VCaP (cell line): ENCODE measurements around the gene CEP250.

Experiments used
- H3K27ac ChIP-seq: fragments of 450-650 bp; 2 replicates; pipeline ENCODE4 v1.5.1; 2017
- TF ChIP-seq, protein P1 (sequence below): fragments of 450-650 bp; conservative IDR thresholded peaks from 2 replicates; pipeline ENCODE4 v1.5.1; 2017; ENCODE audit warnings: mild to moderate bottlenecking, moderate library complexity

CEP250 gene, protein sequence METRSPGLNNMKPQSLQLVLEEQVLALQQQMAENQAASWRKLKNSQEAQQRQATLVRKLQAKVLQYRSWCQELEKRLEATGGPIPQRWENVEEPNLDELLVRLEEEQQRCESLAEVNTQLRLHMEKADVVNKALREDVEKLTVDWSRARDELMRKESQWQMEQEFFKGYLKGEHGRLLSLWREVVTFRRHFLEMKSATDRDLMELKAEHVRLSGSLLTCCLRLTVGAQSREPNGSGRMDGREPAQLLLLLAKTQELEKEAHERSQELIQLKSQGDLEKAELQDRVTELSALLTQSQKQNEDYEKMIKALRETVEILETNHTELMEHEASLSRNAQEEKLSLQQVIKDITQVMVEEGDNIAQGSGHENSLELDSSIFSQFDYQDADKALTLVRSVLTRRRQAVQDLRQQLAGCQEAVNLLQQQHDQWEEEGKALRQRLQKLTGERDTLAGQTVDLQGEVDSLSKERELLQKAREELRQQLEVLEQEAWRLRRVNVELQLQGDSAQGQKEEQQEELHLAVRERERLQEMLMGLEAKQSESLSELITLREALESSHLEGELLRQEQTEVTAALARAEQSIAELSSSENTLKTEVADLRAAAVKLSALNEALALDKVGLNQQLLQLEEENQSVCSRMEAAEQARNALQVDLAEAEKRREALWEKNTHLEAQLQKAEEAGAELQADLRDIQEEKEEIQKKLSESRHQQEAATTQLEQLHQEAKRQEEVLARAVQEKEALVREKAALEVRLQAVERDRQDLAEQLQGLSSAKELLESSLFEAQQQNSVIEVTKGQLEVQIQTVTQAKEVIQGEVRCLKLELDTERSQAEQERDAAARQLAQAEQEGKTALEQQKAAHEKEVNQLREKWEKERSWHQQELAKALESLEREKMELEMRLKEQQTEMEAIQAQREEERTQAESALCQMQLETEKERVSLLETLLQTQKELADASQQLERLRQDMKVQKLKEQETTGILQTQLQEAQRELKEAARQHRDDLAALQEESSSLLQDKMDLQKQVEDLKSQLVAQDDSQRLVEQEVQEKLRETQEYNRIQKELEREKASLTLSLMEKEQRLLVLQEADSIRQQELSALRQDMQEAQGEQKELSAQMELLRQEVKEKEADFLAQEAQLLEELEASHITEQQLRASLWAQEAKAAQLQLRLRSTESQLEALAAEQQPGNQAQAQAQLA (N-terminal part only)

DNA sequence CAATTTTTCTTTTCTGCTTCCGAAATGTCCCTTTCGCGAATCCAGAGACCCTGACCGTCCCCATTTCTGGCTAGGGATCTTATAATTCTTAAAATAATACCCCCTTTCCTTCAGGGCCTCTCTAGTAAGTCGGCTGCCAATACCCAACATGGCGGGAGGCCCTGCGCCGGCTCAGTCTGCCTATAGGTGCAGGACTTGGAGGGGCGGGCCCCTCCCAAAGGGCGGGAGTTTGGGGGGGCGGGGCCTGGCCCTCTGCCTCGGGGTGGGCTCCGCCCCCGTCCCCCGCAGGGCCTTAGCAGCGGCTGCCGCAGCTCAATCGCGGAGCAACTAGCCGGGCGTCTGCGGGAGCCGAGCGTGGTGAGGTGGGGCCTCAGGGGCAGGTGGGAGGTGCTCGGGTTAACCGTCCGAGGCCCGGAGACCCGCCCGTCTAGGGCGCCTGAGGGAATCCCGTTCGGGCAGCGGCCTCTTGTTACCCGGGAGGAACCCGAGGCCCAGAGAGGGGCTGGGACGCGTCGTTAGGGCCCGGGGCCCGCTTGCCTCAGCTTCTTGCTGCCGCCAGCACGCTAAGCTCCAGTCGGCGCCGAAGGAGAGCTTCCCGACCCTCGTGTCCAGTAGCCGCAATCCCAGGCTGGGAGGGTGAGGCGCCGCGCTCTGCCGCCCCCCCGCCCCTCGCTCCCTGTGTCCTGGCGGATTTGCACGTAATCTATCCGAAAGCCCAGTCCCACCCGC, at the start of gene CEP250:
CEP250 (plus strand) TSS at position 718 of the 729 bp plus-strand sequence. CDS start 6,770 bp downstream, outside the sequence.
- TF ChIP-seq, protein P1, sequence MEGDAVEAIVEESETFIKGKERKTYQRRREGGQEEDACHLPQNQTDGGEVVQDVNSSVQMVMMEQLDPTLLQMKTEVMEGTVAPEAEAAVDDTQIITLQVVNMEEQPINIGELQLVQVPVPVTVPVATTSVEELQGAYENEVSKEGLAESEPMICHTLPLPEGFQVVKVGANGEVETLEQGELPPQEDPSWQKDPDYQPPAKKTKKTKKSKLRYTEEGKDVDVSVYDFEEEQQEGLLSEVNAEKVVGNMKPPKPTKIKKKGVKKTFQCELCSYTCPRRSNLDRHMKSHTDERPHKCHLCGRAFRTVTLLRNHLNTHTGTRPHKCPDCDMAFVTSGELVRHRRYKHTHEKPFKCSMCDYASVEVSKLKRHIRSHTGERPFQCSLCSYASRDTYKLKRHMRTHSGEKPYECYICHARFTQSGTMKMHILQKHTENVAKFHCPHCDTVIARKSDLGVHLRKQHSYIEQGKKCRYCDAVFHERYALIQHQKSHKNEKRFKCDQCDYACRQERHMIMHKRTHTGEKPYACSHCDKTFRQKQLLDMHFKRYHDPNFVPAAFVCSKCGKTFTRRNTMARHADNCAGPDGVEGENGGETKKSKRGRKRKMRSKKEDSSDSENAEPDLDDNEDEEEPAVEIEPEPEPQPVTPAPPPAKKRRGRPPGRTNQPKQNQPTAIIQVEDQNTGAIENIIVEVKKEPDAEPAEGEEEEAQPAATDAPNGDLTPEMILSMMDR: no peak
- peak within 1 kb of the TSS; percentile 99 for H3K27ac ChIP-seq

DNA sequence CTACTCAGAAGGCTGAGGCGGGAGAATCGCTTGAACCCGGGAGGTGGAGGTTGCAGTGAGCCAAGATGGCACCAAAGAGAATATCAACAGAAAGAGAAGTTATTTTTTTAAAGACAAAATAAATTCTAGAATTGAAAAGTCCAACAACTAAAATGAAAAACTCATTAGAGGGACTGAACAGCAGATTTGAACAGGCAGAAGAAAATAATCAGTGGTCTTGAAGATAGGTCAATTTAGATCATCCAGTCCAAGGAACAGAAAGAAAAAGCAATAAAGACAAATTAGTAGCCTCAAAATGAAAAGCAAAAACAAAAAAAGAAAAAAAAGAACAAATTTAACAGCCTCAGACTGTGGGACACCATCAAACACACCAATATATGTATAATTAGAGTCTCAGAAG, 49.6 kb upstream of the CEP250 start:
- TF ChIP-seq, protein P1: no peak
- no peak overlapping the region for H3K27ac ChIP-seq

- no peak overlapping the region for H3K27ac ChIP-seq
- TF ChIP-seq, protein P1: no peak
These were observed 47.1 kb upstream of the CEP250 start for GRCh38 chr20:35408270-35408669.

DNA sequence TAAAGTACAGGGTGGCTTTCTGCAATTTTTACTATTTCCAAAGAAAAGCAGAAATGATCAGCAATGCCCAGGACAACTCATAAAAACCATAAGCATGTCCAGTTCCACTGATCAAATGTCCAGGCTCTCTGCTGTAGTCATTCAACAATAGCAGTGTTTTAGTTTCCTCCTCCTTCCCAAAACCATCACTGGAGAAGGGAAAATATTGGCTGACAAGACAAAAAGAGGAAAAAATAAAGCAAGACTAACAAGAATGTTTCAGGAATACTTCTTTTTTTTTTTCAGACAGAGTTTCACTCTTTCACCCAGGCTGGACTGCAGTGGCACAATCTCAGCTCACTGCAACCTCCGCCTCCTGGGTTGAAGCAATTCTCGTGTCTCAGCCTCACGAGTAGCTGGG, 45.9 kb upstream of the CEP250 start:
- H3K27ac ChIP-seq: no peak overlapping the region
- TF ChIP-seq, protein P1: no peak

- H3K27ac ChIP-seq: no peak overlapping the region
- TF ChIP-seq, protein P1: no peak
These were observed 44.8 kb upstream of the CEP250 start for GRCh38 chr20:35410613-35411012.

GRCh38 chr20:35421322-35421721, 34.1 kb upstream of the CEP250 start:
- TF ChIP-seq, protein P1: no peak
- no peak overlapping the region for H3K27ac ChIP-seq
